ENCODE data around the gene SPATA25. TPM values are rescaled to one million over a fixed set of nuclear protein-coding genes. Genes with fewer than 3 reads are reported as not detected.
"Not testable (repeated sequence)": the region's sequence is repeated elsewhere in the genome, so short reads cannot be mapped to it uniquely, and the experiment has no call there.

The SPATA25 gene
- total RNA-seq, 6 experiments from 2014 or later: 0.35 to 0.74 (median 0.47) TPM

DNA sequence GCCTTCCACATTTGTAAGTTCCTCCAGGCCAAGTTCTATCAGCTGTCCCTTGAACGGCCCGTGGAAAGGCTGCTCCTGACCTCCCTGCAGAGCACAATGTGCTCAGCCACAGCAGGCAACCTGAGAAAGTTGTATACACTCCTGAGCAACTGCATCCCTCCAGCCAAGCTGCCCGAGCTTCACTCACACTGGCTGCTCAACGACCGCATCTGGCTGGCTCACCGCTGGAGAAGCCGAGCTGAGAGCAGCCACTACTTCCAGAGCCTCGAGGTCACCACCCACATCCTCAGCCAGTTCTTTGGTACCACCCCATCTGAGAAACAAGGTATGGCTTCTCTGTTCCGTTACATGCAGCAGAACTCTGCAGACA lies 4.3 kb downstream of the SPATA25 start:
- no peak for TF ChIP-seq CTCF (IDR thresholded peaks at IDR 0.05)
- no peaks in the 10 kb centered on the region for H3K9me3 Mint-ChIP-seq
- peaks cover 24% of the 10 kb centered on the region for H3K36me3 Mint-ChIP-seq (ENCODE audit: low read depth)
- H3K27me3 Mint-ChIP-seq (ENCODE audit: insufficient read depth): peaks cover 2% of the 10 kb centered on the region; the same call in 1 of the 2 replicates
- DNase-seq: no peak
- peaks cover 37% of the 10 kb centered on the region for H3K4me1 Mint-ChIP-seq (ENCODE audit: low read depth)
- H3K4me3 Mint-ChIP-seq: no peak overlapping the region
- no peak overlapping the region for H3K27ac Mint-ChIP-seq

- Mint-ChIP-seq H3K27me3 (ENCODE audit: insufficient read depth) (peaks cover 2% of the 10 kb centered on the region; the same call in 1 of the 2 replicates), H3K9me3 (no peaks in the 10 kb centered on the region), H3K36me3 (ENCODE audit: low read depth) (peaks cover 24% of the 10 kb centered on the region), H3K4me1 (ENCODE audit: low read depth) (peaks cover 37% of the 10 kb centered on the region), H3K4me3 (peak overlapping the region; percentile 72), H3K27ac (peak overlapping the region; percentile 55; the same call in 1 of the 2 replicates)
- no peak for DNase-seq
- TF ChIP-seq CTCF (IDR thresholded peaks at IDR 0.05): no peak
Observed at GRCh38 chr20:45882469-45883099, 4.8 kb downstream of the SPATA25 start.

DNA sequence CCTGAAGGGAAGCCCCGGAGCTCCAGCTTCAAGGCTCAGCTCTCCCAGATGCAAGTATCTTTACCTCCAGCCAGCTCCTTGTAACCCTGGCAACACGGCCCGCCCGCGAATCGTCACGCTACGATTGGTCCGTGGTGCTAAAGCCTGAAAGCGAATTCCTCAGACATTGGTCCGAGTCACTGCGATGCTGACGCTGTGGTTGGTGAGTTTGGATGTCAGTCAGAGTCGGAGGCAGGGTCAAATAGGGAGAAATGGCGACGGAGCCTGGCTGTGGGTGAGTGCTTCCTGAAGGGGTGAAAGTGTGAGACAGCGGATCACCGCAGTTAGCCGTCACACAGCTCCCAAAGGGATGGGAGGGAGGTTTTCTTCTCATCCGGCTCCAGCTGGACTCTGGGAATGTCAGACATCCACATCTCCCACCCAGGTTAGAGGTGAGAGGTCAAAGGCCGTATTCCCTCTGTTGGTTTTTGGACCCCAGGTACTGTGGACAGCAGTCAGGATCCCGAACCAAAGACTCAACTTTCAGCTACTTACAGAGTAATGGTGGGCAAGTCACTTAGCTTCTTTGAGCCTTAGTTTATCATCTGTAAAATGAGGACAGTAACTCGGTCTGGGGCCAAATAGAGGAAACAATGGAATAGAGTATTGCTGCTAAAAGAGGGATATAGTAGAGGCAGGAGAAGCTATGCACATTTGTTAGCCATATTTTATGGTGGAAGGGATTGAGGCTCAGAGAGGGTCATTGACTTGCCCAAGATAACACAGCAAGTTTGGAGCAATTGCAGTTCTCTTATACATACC lies 6.2 kb downstream of the SPATA25 start, which contains the start of gene ZSWIM1:
TSS of gene ZSWIM1 (plus strand) at position 240 of the 801 bp plus-strand sequence. CDS start 1,366 bp downstream, outside the sequence.
- Mint-ChIP-seq H3K36me3 (ENCODE audit: low read depth) (peaks cover 24% of the 10 kb centered on the region), H3K4me1 (ENCODE audit: low read depth) (peaks cover 37% of the 10 kb centered on the region), H3K9me3 (no peaks in the 10 kb centered on the region), H3K27ac (peak within 1 kb of the TSS; percentile 96), H3K4me3 (peak within 1 kb of the TSS; percentile 98), H3K27me3 (ENCODE audit: insufficient read depth) (peaks cover 2% of the 10 kb centered on the region; the same call in 1 of the 2 replicates)
- TF ChIP-seq CTCF (IDR thresholded peaks at IDR 0.05): no peak
- peak; percentile 99 for DNase-seq

DNA sequence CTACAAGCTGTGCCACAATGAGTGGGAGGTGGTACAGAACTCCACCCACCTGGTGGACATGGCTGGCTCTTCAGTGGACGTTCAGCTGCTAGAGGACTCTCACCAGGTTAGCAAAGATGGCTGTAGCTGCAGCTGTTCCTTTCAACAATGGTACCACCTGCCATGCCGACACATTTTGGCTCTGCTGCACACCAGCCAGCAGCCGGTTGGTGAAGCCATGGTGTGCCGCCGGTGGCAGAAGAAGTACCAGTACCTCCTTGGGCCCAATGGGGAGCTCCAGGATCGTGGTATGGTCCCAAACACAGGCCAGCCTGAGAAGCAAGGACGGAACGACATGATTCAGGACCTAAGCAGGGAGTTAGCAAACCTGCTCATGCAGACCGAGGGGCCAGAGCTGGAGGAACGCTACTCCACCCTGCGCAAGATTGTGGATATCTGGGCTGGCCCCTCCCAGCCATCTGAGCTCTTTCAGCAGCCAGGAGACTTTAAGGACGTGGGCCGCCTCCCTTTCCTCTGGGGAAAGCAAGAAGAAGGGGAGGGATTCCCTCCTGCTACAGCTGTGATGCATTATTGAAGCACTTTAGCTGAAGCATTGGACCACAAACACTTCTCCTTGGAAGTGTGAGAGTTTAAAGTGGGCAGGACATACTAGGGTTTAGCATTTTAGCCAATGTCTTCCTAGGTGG lies 9.2 kb downstream of the SPATA25 start:
- peaks cover 28% of the 10 kb centered on the region for H3K4me1 Mint-ChIP-seq (ENCODE audit: low read depth)
- peaks cover 2% of the 10 kb centered on the region; the same call in 1 of the 2 replicates for H3K27me3 Mint-ChIP-seq (ENCODE audit: insufficient read depth)
- peaks cover 16% of the 10 kb centered on the region for H3K36me3 Mint-ChIP-seq (ENCODE audit: low read depth)
- no peak overlapping the region for H3K27ac Mint-ChIP-seq
- TF ChIP-seq CTCF (IDR thresholded peaks at IDR 0.05): no peak
- H3K9me3 Mint-ChIP-seq: no peaks in the 10 kb centered on the region
- H3K4me3 Mint-ChIP-seq: no peak overlapping the region
- no peak for DNase-seq

GRCh38 chr20:45874576-45874975 lies 12.8 kb downstream of the SPATA25 start:
- Mint-ChIP-seq H3K36me3 (ENCODE audit: low read depth) (no peaks in the 10 kb centered on the region), H3K4me1 (ENCODE audit: low read depth) (peaks cover 8% of the 10 kb centered on the region; the same call in 1 of the 2 replicates), H3K9me3 (no peaks in the 10 kb centered on the region), H3K27ac (no peak overlapping the region), H3K27me3 (ENCODE audit: insufficient read depth) (no peaks in the 10 kb centered on the region), H3K4me3 (no peak overlapping the region)
- TF ChIP-seq CTCF (IDR thresholded peaks at IDR 0.05): no peak
- no peak for DNase-seq

- not testable (repeated sequence) for H3K4me1 Mint-ChIP-seq (ENCODE audit: low read depth); H3K27ac Mint-ChIP-seq; H3K27me3 Mint-ChIP-seq (ENCODE audit: insufficient read depth); H3K4me3 Mint-ChIP-seq; H3K9me3 Mint-ChIP-seq; DNase-seq; H3K36me3 Mint-ChIP-seq (ENCODE audit: low read depth)
Observed at GRCh38 chr20:45874104-45874481, 13.3 kb downstream of the SPATA25 start.
